ENCODE results near the gene DPY19L3.

DNA sequence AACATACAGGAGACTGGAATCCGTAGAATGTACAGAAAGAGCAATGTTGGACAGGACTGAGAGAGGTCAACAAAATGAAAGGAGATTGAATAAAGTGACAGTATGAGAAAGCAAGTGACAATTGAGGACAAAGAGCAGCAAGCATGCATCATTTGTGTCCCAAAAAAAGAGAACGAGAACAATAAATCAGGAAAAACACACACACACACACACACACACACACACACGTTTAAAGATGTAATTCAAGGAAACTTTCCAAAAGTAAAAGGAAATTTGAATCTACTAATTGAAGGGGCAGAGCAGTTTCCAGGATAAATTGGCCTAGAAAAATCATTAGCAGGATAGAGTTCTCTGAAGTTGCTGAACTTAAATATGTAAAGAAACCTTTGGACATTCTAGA, 16.9 kb downstream of the DPY19L3 start:
- TF ChIP-seq POLR2A (IDR thresholded peaks at IDR 0.05): no peak
- TF ChIP-seq, protein P1, sequence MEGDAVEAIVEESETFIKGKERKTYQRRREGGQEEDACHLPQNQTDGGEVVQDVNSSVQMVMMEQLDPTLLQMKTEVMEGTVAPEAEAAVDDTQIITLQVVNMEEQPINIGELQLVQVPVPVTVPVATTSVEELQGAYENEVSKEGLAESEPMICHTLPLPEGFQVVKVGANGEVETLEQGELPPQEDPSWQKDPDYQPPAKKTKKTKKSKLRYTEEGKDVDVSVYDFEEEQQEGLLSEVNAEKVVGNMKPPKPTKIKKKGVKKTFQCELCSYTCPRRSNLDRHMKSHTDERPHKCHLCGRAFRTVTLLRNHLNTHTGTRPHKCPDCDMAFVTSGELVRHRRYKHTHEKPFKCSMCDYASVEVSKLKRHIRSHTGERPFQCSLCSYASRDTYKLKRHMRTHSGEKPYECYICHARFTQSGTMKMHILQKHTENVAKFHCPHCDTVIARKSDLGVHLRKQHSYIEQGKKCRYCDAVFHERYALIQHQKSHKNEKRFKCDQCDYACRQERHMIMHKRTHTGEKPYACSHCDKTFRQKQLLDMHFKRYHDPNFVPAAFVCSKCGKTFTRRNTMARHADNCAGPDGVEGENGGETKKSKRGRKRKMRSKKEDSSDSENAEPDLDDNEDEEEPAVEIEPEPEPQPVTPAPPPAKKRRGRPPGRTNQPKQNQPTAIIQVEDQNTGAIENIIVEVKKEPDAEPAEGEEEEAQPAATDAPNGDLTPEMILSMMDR (IDR thresholded peaks at IDR 0.05 in 4 of 5, conservative IDR thresholded peaks at IDR 0.05 in 1 of 5): no peak
